NOMO-1 treated with dmso at 0.1 percent for 144 hours (cell line): Measurements from ENCODE around the gene MRGPRD.
A peak's percentile ranks its signal among the peaks of the same experiment; 100 is the strongest.

ENCODE experiments used
- DNase-seq: peaks from one replicate; lab custom pipeline; 2025; ENCODE audit not compliant: unreplicated experiment; lab: John Stamatoyannopoulos, UW

MRGPRD gene

GRCh38 chr11:68980776-68981065 lies at the start of gene MRGPRD:
MRGPRD (minus strand) TSS chr11:68980986; CDS start chr11:68980986, 0 bp downstream.
- DNase-seq = no peak

GRCh38 chr11:69030301-69030700 lies 49.5 kb upstream of the MRGPRD start:
- DNase-seq = no peak

GRCh38 chr11:69027704-69028372 lies 47.1 kb upstream of the MRGPRD start:
- DNase-seq = peak; percentile 66

GRCh38 chr11:69024509-69024908 lies 43.7 kb upstream of the MRGPRD start:
- no peak for DNase-seq

- DNase-seq = no peak
Measured at GRCh38 chr11:69022260-69022659, 41.5 kb upstream of the MRGPRD start.

GRCh38 chr11:69018924-69019323 lies 38.1 kb upstream of the MRGPRD start:
- DNase-seq = no peak

- DNase-seq = no peak
Measured at GRCh38 chr11:69017951-69018350, 37.2 kb upstream of the MRGPRD start.

GRCh38 chr11:69014898-69015549 lies 34.2 kb upstream of the MRGPRD start:
- no peak for DNase-seq

- no peak for DNase-seq
Measured at GRCh38 chr11:69014084-69014851, 33.5 kb upstream of the MRGPRD start.

GRCh38 chr11:69013009-69013951 lies 32.5 kb upstream of the MRGPRD start, which contains the start of gene MRGPRF:
MRGPRF (minus strand) TSS chr11:69013246; CDS start chr11:69009901, 3,345 bp downstream.
- DNase-seq = no peak

GRCh38 chr11:69012092-69013008 lies 31.6 kb upstream of the MRGPRD start:
- no peak for DNase-seq

GRCh38 chr11:69011624-69012091 lies 30.9 kb upstream of the MRGPRD start:
- DNase-seq = no peak

GRCh38 chr11:69010964-69011623 lies 30.3 kb upstream of the MRGPRD start:
- DNase-seq = peak; percentile 8

GRCh38 chr11:69010361-69010891 lies 29.6 kb upstream of the MRGPRD start:
- DNase-seq = no peak

GRCh38 chr11:69009441-69010211 lies 28.8 kb upstream of the MRGPRD start:
- no peak for DNase-seq

- DNase-seq = no peak
Measured at GRCh38 chr11:69008737-69009440, 28.1 kb upstream of the MRGPRD start.

- DNase-seq = no peak
Measured at GRCh38 chr11:69007975-69008381, 27.2 kb upstream of the MRGPRD start.

GRCh38 chr11:69006816-69007215 lies 26.0 kb upstream of the MRGPRD start:
- no peak for DNase-seq
